HG02884 (cell line): ENCODE results near the gene GORASP1.

Experiments
- ATAC-seq: cut with Tn5 transposase; IDR thresholded peaks from one replicate; pipeline ENCODE4 v1.9.1; 2021; ENCODE audit warnings: mild to moderate bottlenecking, moderate library complexity; ENCODE audit not compliant: unreplicated experiment

The GORASP1 gene

GRCh38 chr3:39107388-39108199 is at the start of gene GORASP1, which contains the start of gene TTC21A:
GORASP1 (minus strand) TSS chr3:39107627; CDS start chr3:39107541, 86 bp downstream.
TTC21A (plus strand) TSS chr3:39107680; CDS start chr3:39107838, 158 bp downstream.
- peak; percentile 56 for ATAC-seq

DNA sequence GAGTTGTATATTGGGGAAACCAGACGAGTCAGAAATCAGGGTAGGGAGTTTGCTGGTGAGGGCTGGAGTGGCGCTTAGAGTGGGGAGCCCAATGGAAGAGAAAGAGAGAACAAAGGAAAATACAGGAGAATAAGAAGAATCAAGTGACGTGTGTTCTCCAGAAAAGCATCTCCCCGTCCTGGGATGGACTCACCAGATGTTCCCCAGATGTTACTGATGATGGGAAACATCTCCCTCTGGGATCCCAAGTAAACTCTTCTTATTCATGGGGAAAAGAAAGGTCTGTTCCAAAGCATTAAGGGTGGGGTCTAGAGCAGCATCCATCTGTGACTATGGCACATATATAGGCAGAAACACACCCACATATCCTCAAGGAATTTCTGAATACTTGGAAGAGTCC is 49.0 kb upstream of the GORASP1 start:
- no peak for ATAC-seq

GRCh38 chr3:39154280-39155021 is 47.0 kb upstream of the GORASP1 start:
- no peak for ATAC-seq

GRCh38 chr3:39153977-39154279 is 46.5 kb upstream of the GORASP1 start:
- ATAC-seq = no peak

DNA sequence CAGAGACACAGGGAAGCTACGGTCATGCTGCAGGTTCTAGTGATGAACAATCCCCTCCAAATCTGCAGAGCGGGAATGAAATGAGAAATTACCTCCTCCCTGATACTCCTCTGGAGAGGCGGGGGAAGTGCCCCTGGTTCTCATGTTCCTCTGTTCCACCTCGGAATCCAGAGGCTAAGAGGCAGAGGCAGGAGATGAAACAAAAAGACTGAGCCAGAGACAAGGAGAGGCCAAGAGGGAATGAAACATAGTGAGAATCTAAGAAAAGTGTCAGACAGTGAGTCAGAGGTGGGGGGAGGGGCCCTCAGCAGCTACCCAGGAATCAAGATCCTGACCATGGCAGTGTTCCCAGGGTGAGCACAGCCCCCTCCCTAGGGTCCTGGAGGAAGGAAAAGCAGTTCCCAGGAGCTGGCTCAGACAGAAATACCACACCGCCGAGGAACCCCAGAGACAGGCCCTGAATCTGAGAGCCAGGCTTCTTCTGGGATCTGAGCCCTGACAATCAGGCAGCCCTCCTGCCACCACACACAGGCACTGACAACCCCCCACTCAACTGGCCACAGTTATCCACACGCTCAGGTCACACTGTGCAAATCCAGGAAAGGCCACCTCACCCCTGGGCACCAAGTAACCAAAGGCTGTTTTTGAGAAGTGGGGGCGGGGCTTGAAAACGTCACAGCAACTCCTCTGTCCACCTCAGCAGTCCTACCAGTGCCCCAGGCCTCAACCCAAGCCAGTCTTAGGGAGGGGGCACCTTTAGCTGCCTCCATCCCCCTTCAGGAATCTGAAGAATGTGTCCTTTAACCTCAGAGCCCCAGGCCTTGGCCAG is 43.6 kb upstream of the GORASP1 start:
- ATAC-seq = no peak

DNA sequence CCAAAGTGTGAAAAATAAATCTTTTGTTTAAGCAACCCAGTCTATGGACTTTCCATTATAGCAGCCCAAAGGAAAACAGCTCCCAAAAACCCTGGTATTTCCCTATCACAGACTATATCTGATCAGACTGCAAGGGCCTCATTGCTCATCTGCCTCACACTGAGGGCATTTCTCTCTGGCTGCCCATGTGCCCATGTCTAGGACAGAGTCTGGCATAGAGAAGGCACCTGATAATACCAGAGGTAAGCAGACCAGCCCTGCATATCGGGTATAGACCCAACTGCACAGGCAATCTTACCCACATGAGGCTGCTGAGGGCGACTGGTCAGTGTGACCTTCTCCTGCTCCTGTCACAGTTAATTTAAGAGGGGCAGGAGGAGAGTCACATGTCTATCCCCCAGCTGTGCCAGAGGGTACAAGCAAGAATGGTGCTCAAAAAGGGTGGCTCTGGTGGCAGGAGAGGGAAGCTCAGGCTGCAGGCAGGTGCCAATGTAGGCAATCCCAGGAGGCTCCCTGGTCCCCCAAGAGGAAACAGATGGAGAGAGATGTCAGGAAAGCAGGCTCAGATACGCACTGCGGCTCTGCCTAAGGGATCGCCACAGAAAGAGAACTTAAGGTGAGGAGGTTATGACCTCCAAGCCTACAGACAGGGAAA is 42.8 kb upstream of the GORASP1 start:
- no peak for ATAC-seq

- no peak for ATAC-seq
These were observed 42.2 kb upstream of the GORASP1 start for GRCh38 chr3:39149498-39150147.

DNA sequence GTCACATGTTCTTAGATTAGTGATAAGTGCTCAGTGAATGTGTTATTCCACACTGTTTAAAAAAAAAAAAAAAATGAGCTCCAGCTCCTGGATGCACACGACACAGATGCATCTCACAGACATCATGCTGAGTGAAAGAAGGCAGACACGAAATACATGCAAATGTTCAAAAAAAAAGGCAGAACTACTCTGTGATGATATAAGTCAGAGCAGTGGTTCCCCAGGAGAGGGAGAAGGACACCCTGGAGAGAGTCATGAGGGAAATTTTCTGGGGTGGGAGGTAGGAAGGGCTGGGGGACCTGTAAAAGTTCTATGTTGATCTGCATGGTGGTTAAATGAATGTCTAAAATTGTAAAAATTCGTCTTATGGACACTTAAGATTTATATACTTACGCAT is 41.6 kb upstream of the GORASP1 start:
- peak; percentile 21 for ATAC-seq

GRCh38 chr3:39148435-39149058 is 41.1 kb upstream of the GORASP1 start:
- ATAC-seq = no peak

DNA sequence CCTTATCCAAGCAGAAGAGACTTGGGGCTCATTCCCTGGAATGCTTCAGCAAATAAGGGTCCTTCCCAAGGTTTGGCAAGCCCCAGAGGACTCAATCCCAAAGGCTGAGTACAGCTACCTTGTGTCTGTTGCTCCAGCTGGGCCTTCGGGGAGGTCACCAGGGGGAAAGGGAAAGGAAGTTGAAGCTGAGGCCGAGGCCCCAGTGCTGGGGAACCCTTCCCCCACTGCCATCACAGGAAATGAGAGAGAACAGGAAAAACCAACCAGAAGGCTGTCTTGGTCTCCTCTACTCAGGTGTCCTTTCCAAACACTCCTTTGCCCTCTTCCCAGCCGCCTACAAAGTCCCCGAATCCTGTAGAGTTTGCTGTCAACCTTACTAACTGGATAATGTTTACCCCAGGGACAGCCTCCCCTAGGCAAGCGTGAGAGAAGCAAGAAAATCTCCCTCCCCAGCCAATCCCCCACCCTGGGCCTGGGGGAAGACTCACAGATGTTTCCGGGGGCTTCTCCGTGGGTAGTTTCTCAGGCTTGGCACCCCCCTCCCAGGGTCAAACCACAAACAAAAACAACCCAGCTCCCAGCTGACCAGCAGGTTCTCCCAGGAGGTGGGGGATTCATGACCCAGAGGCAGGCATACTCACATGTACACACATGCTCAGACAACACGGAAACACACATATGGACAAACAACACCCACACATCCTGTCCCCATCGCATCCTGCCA is 40.4 kb upstream of the GORASP1 start:
- no peak for ATAC-seq

GRCh38 chr3:39146611-39147591 is 39.5 kb upstream of the GORASP1 start:
- no peak for ATAC-seq

- ATAC-seq = no peak
These were observed 38.7 kb upstream of the GORASP1 start for GRCh38 chr3:39146083-39146501.

GRCh38 chr3:39144748-39145380 is 37.4 kb upstream of the GORASP1 start:
- ATAC-seq = no peak

GRCh38 chr3:39144095-39144747 is 36.8 kb upstream of the GORASP1 start:
- no peak for ATAC-seq

DNA sequence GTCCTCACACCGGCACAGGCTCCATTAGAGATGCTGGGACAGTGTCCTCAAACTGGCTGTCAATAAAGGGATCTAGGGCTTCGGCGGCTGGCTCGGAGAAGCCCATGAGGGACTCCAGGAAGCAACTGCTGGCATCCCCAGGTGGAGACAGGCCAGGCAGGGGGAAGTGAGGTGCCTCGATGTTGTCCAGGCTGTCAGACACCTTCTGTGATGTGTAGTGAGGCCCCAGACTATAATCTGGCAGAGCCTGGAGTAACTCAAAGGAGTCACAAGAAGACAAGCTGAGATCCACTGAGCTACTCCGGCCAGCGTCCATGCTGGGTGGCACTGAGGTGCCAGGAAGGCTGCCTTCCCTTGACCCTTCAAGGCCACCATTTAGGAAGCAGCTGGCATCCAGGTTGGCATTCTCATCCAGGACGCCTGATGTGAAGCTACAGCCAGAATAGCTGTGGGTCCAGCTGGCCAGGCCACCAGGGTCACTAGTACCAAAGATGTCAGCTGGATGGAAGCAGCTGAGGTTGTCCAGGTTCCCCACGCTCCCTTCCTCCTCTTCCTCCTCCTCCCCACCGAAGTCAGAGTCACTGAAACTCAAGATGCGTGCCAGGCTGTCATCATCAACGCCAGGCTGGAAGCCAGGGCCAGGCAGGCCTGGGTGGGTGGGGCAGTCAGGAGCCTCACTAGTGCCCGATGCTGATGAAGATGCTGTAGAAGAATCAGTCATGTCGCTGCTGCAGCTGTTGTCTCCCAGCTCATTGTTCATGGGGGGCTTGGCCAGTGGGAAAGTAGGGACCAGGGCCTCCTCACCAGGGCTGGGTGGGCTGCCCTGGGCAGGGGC is 35.8 kb upstream of the GORASP1 start:
- no peak for ATAC-seq

DNA sequence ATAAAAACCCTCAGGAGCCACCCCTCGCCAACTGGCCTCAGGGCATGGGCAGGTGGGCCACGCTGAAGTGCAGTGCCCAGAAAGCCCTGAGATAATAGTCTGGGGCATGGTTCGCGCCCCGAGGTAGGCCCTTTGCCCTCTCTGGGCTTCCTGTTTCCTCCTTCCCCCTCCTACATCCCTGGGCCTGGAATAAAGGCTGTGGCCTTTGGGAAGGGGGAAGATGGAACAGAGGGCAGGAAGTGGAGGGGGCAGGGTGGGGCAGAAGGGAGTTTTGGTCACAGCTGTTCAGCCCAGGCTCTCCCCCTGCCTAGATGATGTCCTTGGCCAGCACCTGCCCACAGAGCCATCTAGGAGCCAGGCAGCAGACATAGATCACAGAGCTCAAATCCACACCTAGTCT is 34.6 kb upstream of the GORASP1 start:
- ATAC-seq = no peak
